T-helper 1 cell treated with Interleukin-12 subunit alpha and Interleukin-12 subunit beta and Interleukin-4 antibody, amounts not matched to agents 30 ng/mL and 1 ng/mL, for 36 hours (primary cell): ENCODE data around the gene CPNE6. TPM values are rescaled to one million over a fixed set of nuclear protein-coding genes. Genes with fewer than 3 reads are reported as not detected.

Source experiments
- intact Hi-C: fragments of 100-400 bp; cut with micrococcal nuclease; formaldehyde crosslinking; loops from one replicate; pipeline ENCODE4 v1.15.1; 2024
- total RNA-seq: library from RNA; stranded (reverse); gene quantifications from 2 replicates; pipeline ENCODE4 v1.2.3, GENCODE V29; 2022

Gene CPNE6
- total RNA-seq, 1 donor from 2014 or later: not detected

- intact Hi-C loops: no loop called here
These were observed 29.0 kb downstream of the CPNE6 start for GRCh38 chr14:24100197-24100981.

- intact Hi-C loops: no loop called here
These were observed 29.7 kb downstream of the CPNE6 start for GRCh38 chr14:24100982-24101494.

- intact Hi-C loops: no loop called here
These were observed 31.1 kb downstream of the CPNE6 start for GRCh38 chr14:24102357-24103048.

- intact Hi-C loops: no loop called here
These were observed 32.1 kb downstream of the CPNE6 start for GRCh38 chr14:24103451-24103850.

GRCh38 chr14:24105609-24106239 lies 34.4 kb downstream of the CPNE6 start:
- intact Hi-C loops: loop anchor here (5.0 kb wide), 1 partner anchor 378 kb away; no protein-coding TSS in a partner anchor

GRCh38 chr14:24106672-24107271 lies 35.4 kb downstream of the CPNE6 start:
- intact Hi-C loops: loop anchor here (5.0 kb wide), 1 partner anchor 379 kb away; no protein-coding TSS in a partner anchor

GRCh38 chr14:24108336-24108874 lies 37.0 kb downstream of the CPNE6 start:
- intact Hi-C loops: loop anchor here (1.0 to 5.0 kb wide), 8 partner anchors 14 to 442 kb away; partner anchors contain the start of gene PCK2

- intact Hi-C loops: loop anchor here (10.0 kb wide), 1 partner anchor 565 kb away; no protein-coding TSS in a partner anchor
These were observed 38.7 kb downstream of the CPNE6 start for GRCh38 chr14:24110060-24110459.

GRCh38 chr14:24110523-24110922 lies 39.2 kb downstream of the CPNE6 start:
- intact Hi-C loops: loop anchor here (10.0 kb wide), 1 partner anchor 564 kb away; no protein-coding TSS in a partner anchor

GRCh38 chr14:24113379-24113800 lies 42.0 kb downstream of the CPNE6 start:
- intact Hi-C loops: loop anchor here (10.0 kb wide), 1 partner anchor 561 kb away; no protein-coding TSS in a partner anchor

- intact Hi-C loops: loop anchor here (1.0 to 10.0 kb wide), 19 partner anchors 20 to 1185 kb away; partner anchors contain the start of genes ACIN1, C14orf119, CARMIL3 and CHMP4A
These were observed 42.6 kb downstream of the CPNE6 start for GRCh38 chr14:24113801-24114531.

GRCh38 chr14:24114532-24115421 lies 43.4 kb downstream of the CPNE6 start, which contains the start of the genes DCAF11 and NRL:
DCAF11 (plus strand) TSS chr14:24114777; CDS start chr14:24115595, 818 bp downstream.
NRL (minus strand) TSS chr14:24114949; CDS start chr14:24082848, 32,101 bp downstream.
- intact Hi-C loops: loop anchor here (1.0 to 10.0 kb wide), 24 partner anchors 20 to 1185 kb away; partner anchors contain the start of genes ACIN1, C14orf119, CARMIL3 and CHMP4A

- intact Hi-C loops: loop anchor here (1.0 to 10.0 kb wide), 6 partner anchors 46 to 814 kb away; partner anchors contain the start of genes DHRS1, IRF9, LTB4R and LTB4R2
These were observed 44.2 kb downstream of the CPNE6 start for GRCh38 chr14:24115422-24116127.

GRCh38 chr14:24116128-24116814 lies 44.9 kb downstream of the CPNE6 start:
- intact Hi-C loops: loop anchor here (5.0 to 10.0 kb wide), 2 partner anchors 196 to 559 kb away; partner anchors contain the start of genes LTB4R and LTB4R2

- intact Hi-C loops: loop anchor here (5.0 to 10.0 kb wide), 2 partner anchors 195 to 558 kb away; partner anchors contain the start of genes LTB4R and LTB4R2
These were observed 45.8 kb downstream of the CPNE6 start for GRCh38 chr14:24117179-24117578.

GRCh38 chr14:24119691-24120090 lies 48.3 kb downstream of the CPNE6 start:
- intact Hi-C loops: loop anchor here (5.0 to 10.0 kb wide), 2 partner anchors 193 to 555 kb away; partner anchors contain the start of genes LTB4R and LTB4R2

GRCh38 chr14:24121210-24121609 lies 49.8 kb downstream of the CPNE6 start:
- intact Hi-C loops: no loop called here
